ENCODE data around the gene SPI1. TPM values are rescaled to one million over a fixed set of nuclear protein-coding genes. Genes with fewer than 3 reads are reported as not detected.

The SPI1 gene
- total RNA-seq, 1 experiment from 2014 or later = not detected

- Histone ChIP-seq H3K23me2 (ENCODE audit: insufficient read length, low read depth, low read length, poor library complexity, severe bottlenecking) (no peaks in the 10 kb centered on the region), H2BK15ac (ENCODE audit: low read depth, low read length) (no peak overlapping the region), H3K9ac (ENCODE audit: extremely low read depth, insufficient read length, low read length) (no peak overlapping the region), H3K27ac (ENCODE audit: insufficient read length, low read depth, low read length) (no peak overlapping the region), H2BK120ac (ENCODE audit: low read depth, low read length, poor library complexity, severe bottlenecking) (no peak overlapping the region), H3K14ac (ENCODE audit: insufficient read depth, low read length) (no peak overlapping the region), H4K91ac (ENCODE audit: insufficient read length, low read depth, low read length) (no peak overlapping the region), H3K79me2 (ENCODE audit: insufficient read depth, low read length) (no peaks in the 10 kb centered on the region), H3K56ac (ENCODE audit: insufficient read length, low read depth, low read length) (no peak overlapping the region), H2BK20ac (ENCODE audit: low read depth, low read length, poor library complexity, severe bottlenecking) (no peak overlapping the region), H4K8ac (replicated peaks; ENCODE audit: insufficient read length, low read depth, low read length) (no peak overlapping the region), H2AFZ (ENCODE audit: low read length) (no peak overlapping the region), H2AK5ac (ENCODE audit: insufficient read length, low read length) (no peak overlapping the region), H2BK12ac (ENCODE audit: insufficient read length, low read depth, low read length) (no peak overlapping the region), H3K4me1 (ENCODE audit: insufficient read depth, low read length) (no peaks in the 10 kb centered on the region), H3K23ac (ENCODE audit: insufficient read length, low read depth, low read length) (no peak overlapping the region), H2BK5ac (ENCODE audit: insufficient read length, low read length) (no peak overlapping the region), H3K9me3 (ENCODE audit: control insufficient read depth, low read depth, low read length) (no peaks in the 10 kb centered on the region), H3K27me3 (ENCODE audit: insufficient read depth, low read length) (no peaks in the 10 kb centered on the region), H3T11ph (ENCODE audit: low read length) (no peak overlapping the region), H3K18ac (ENCODE audit: insufficient read length, low read depth, low read length) (no peak overlapping the region), H3K4ac (ENCODE audit: low read depth, low read length) (no peak overlapping the region), H4K5ac (ENCODE audit: insufficient read length, low read depth, low read length) (no peak overlapping the region), H3K4me2 (ENCODE audit: insufficient read depth, insufficient read length, low read length) (no peak overlapping the region), H4K20me1 (ENCODE audit: control insufficient read depth, insufficient read depth, insufficient read length) (no peaks in the 10 kb centered on the region), H3K79me1 (ENCODE audit: insufficient read depth, low read depth, low read length, poor library complexity, severe bottlenecking) (no peaks in the 10 kb centered on the region)
- no peak for TF ChIP-seq CTCF (conservative IDR thresholded peaks at IDR 0.05)
- no peak for DNase-seq
- H3K9me3 Mint-ChIP-seq = no peaks in the 10 kb centered on the region
- peaks cover 3% of the 10 kb centered on the region in 2 experiments; a peak in 3 of 4 replicates for H3K4me1 Mint-ChIP-seq
- H3K4me3 Mint-ChIP-seq = no peak overlapping the region
- no peaks in the 10 kb centered on the region for H3K36me3 Mint-ChIP-seq (ENCODE audit: insufficient read depth in 1 of 3, low read depth in 3 of 3)
- no peaks in the 10 kb centered on the region; the same call in none of the 2 replicates for H3K27me3 Mint-ChIP-seq (ENCODE audit: low read depth)
- WGBS (ENCODE audit: extremely low coverage, insufficient read length, low lambda C conversion rate) = no CpG with 5 or more reads among the region's 1 CpG
- no peak overlapping the region for H3K27ac Mint-ChIP-seq
Observed at GRCh38 chr11:47366020-47366490, 12.3 kb downstream of the SPI1 start.
